GM21367 (cell line): ENCODE results near the gene GOT1.
A peak's percentile ranks its signal among the peaks of the same experiment; 100 is the strongest.

Experiments
- ATAC-seq: cut with Tn5 transposase; IDR thresholded peaks from one replicate; pipeline ENCODE4 v1.9.1; 2021; ENCODE audit not compliant: unreplicated experiment

GOT1 gene

DNA sequence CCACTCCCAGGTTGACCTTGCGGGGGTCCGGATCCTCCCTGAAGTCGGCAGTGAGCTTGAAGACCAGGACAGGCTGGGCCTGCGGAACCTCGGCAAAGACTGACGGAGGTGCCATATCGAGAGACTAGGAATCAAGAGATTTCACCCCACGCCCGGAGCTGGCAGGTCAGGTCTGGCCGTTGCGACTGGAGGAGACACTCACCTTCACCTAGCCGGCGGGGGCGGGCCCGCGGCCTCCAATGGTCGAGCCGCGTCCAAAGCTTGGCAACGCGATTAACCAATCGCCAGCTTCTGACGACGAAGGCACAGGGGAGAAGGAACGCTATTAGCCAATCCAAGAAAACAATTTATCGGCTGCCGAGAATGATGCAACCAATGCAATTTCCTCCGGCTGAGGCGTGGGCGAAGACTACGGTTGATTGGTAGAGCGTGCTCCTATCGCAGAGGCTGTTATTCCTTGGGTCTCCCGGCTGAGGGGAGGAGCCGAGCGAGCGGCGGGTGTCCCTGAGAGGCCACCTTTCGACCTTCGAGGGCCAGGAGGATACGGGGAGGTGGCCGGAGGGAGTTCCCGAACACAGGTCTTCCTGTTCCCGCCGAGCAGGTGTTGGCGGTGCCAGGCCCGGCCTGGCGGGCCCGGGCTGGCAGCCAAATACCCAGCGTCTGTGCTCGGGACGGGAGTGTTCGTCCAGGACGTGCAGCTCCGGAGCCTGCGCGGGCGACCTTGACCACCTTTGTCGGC, at the start of gene GOT1:
TSS of gene GOT1 (minus strand) at position 174 of the 739 bp plus-strand sequence. CDS start at position 115, 59 bp downstream.
- peak; percentile 97 for ATAC-seq

DNA sequence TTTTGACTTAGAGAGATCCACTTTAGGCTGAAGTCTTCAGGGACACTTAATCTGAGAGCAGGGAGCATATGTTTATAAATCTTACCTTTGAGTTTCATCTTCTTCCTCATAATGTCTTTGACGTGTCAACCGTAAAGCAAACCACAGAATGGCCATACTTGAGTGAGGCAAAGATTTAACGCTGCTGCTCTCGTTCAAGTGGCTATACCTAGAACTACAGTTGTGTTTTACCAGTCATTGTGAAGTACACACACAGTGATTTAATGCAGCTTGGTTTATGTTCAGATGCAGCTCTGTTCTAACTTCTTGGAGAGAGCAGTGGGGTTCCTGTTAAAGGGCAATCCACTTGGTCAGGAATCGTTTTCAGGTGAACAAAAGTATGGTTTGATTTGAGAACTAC, 39.9 kb upstream of the GOT1 start:
- no peak for ATAC-seq

DNA sequence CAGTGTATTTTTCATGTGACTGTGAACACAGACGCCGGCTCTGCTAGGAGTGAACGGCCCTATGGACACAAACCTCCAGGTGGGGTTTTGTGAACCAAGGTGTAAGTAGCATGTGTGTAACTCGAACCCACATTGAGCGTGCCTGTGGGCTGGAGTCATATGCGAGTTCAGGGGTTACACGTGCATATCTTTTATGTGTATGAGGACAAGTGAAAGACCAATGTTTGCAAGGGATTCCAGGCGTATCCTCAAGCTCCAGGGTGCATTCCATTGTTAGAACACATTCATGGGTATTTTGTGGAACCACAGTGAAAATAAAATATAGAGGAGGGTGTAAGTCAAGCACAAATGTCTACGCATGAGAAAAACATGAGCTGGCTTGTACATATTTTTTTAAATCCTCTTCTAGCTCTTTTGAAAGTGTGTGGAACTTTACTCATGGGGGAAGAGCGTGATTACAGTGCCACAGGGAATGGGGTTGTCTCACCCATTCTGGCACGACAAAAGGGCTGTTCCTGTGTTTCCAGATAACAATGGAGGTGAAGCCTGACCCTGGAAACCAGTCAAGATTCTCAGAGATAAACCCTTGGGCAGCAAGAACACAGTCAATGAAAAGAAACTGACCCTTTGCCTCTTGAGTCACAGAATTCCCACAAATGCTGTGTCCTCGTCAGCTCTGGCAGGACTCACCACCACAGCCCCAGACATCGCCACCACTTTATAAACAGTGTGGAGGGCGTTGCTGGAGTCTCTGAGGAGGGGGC, 37.0 kb upstream of the GOT1 start:
- ATAC-seq = no peak

DNA sequence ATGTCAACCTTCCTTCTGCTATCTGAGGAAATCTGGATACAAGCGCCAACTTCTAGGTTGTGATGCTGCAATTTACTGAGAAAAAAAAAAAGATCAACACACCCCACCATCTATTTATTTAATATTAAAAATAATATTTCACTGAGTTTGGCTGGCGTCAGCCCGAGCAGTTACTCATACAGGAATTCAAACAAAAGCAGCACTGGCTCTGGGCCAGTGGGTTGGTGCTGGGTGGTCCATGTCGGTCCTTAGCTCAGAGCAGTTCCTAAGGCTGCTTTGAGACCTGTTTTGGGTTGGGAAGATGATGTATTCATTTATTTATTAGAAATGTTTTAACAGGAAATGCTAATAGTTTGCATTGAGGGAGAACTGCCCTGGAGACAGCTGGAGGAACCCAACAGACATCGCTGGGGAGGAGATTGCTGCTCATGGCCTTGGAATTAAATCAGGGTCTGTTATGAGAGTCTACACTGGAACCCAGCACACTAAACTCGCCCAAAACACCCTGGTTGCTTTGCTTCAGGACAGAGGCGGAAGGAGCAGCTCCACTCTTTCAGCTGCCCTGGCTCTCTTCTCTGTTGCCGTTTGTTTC, 36.3 kb upstream of the GOT1 start:
- no peak for ATAC-seq

DNA sequence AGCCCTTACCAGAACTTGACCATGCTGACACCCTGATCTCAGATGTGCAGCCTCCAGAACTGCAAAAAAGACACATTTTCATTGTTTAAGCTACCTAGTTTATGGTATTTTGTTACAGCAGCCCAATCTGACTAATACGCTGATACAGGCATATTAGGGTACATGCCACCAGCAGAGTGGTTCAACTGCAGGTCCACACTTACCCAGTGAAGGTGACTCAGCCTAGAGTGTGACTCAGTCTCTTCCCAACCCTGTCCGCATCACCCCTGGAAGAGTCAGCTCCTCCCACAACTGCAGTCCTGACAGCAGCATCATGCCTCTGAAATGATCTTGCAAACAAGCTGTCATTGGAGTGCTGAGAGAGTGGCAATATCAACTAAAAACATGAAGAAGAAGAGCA, 30.8 kb upstream of the GOT1 start:
- no peak for ATAC-seq

DNA sequence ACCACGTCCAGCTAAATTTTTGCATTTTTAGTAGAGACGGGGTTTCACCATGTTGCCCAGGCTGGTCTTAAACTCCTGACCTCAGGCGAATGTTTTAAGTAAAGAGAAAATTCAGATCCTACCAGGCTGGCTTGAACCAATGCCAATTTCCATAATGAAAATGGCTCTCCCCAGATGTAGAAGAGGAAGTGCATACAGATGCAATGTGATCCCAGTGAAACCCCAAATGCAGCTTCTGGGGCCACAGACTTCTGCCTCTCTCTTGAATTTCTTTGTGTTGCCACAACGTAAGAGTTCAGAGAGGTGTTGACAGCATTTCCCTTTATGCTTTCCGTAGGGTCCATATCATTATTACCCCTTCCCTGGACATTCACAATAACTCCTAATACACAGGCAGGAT, 29.6 kb upstream of the GOT1 start:
- ATAC-seq = no peak

DNA sequence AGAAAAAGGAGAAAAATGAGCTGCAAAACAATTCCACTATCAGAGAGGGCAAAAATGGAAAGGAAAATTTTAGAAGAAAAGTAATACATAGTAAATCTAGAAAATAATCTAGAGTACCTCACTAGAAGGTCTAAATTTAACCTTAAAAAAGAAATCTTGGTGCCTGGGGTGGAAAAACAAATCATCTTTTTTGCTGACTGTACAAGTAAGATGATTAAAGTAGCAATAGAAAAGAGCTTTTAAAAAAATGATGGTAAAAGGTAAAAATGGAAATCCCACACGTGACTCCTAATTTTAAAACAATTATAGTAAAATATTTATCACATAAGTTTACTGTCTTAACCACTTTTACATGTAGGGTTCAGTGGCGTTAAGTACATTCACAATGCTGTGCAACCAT, 28.8 kb upstream of the GOT1 start:
- ATAC-seq = no peak

DNA sequence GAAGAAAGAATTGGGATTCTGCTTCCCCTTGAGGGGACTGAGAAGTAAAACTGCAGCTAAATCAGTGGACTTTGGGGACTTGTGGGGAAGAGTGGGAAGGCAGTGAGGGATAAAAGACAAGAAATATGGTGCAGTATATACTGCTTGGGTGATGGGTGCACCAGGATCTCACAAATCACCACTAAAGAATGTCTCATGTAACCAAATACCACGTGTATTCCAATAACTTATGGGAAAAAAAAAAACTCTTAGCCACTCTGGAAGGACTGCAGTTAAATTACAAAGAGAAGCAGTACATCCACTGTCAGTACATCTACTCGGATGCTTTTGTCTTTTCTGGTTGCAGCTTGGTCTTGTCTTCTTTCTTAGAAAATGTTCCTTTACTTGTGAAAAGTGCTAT, 27.4 kb upstream of the GOT1 start:
- ATAC-seq = no peak

DNA sequence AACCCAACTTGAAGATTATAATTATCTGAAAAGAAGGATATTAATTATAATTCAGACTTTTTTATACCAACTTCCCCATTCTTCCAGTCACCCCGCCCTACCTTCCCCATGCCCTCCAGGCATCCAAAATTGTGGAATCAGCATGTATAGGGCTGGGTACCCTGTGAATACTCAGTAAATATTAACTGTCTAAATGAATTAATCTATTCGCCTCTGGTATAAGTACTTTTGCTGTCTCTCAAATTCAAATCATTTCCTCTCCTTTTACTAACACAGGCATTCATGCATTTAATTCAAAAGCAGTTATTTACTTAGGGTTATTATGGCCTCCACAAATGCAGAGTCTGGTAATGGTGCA, 26.5 kb upstream of the GOT1 start:
- ATAC-seq = no peak

DNA sequence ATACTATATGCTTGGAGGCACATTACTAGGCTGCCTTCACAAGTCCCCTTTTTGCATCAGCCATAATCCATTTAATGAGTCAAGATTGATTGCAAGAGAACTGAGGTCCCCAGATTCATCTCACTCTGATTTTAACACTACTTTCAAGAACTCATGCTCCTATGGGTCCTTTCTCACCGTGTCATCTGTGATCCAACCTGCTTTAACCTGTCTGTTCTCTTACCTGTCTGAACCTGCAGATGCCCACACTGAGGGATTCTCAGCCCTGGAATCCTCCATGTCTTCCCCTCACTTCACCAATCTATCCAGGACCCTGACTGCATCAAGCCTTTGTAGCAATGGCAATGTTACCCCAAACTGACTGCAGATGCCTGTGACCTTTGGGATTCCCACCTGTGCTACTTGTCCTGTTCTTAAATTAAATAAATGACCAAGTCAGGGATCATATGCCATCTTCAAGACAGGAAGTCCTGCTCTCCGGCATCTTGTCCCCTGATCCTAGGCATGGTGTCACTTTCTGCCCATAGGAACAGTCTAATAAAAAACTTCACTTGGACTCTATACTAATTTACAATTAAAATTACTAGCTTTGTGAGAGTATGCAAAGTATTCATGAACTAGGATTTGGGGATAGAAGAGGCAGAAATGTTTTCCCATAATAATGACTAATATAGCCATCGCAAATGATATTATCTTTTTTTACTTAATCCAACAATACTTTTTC, 25.9 kb upstream of the GOT1 start:
- ATAC-seq = no peak

DNA sequence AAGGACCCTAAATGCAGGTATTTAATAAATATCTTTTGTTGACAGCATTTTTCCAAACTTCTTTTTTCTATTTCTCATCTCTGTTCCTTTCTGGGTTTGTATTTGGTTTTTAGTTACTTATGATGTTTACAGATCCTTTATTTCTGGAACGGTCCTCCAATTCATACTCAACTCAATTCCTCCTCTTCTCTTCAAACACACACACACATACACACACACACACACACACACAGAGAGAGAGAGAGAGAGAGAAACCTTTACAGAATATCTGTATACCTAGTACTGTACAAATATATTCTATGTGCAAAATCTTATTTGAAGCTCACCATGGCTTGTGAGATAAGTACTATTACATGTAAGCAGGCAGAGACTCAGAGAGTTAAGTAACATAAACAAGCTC, 21.6 kb upstream of the GOT1 start:
- no peak for ATAC-seq

DNA sequence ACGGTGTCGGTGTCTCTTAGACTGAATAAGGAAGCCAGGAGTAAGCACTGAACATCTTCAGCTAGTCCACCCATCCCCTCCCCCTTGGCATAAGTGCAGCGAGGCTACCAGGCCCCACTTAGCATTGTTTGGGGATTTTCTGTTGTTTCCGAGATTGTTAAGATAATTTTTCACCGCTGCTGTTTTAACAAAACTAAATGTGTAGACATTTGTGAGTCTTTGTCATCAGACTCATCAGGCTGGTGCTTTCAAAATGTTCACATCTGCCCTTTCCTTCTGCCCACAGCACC, 21.0 kb upstream of the GOT1 start:
- no peak for ATAC-seq

DNA sequence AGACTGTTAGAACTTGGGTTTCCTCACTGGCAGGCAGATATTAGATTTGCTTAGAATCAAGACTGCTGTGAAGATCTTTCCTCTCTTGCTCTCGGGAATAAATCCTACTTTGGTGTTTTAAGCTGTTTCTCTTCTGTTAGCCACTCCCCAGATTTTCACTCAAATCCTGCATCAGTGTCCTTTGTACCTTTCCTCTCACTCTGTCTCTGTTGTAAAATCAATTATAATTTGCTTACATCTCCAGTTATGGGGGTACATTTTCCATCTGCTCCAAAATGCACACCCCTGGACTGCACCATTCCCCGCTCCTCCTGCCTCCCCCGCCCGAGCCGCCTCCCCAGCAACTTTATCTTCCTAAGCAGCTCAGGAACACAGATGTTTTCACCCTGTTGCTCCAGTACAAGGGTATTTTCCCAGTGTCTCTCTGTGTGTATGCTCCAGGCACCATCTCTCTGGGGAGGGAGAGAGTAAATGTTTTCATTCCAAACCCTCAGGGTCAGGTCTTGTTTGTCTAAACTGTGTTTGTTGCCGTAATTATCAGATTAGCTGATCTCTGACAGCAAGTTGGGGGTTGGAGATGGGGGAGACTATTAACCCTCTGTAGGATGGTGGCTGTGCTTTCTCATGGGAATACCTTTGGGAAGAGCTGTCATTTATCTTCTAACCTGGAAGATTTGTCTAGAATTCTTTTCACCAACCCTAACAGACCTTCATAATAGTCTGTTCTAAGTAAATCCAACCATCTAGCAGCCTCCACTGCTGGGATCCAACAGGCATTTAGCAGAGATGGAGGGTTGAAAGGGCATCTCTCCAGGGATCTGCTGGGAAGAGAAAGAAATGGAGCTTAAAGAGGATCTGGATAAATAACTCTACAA, 20.4 kb upstream of the GOT1 start:
- ATAC-seq = no peak

DNA sequence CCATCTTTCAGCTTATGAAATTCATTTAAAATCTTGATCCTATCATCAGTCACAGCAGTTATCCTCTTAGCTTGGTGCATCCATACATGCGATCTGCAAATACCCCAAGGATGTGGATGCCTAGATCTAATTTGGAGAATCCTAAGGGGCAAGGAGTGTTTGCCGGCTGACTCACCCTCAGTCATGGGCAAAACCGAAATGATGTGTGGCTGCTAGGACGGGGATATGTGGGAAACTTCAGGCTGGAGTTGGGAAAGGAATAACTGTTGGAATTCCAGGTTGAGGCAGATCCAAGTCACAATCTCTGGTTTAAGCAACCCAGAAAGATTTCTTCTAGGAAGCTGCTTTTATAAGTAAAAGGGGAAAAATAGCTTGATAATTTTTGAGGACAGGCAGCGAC, 19.7 kb upstream of the GOT1 start:
- ATAC-seq = no peak

DNA sequence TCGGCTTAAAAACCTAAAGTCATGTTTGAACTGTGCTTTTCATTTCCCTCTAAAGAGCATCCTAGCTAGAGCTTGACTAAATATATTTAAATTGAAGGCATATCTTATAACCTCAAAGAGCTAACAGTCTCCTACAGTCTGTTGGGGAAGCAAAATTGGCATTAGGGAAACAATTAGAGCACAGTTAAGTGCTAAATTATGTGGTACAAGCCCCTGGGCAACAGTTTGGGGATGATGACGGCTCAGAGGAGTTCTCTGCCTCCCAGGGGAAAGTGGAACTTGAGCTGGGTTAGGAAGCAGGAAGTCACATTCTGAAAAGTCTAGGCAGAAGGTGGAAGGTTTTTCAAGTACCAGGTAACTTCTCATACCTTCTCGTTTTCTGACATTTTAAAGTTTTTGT, 18.6 kb upstream of the GOT1 start:
- ATAC-seq = no peak

DNA sequence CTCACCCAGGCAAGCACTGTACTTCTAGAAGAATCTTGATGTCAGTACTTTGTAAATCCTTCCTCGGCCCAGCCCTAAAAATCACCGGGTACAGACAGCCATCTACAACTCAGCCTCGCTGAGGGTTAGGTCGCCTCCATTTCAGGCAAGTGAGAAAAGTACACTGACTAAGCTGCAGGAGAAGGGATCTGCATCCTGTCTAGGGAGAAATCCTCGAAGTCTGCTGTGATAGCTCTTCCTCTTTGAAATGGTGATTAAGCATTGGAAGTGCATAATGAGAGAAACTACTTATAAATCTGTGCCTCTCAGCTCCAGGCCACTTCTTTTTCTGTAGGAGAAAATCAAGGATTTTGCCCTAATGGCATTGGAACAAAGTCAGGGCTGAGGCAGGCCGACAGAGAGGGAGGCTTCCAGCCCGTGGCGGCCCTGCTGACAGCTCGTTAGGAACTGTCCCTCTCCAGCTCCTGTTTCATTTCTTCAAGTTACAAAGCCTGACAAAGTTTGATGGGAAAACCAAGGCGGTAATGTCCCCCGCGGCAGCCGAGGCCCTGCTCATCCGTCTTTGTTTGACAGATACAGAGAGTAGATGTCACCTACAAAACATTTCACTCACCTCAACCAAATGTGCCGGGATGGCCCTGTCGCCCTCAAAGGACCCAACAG, 14.1 kb upstream of the GOT1 start:
- ATAC-seq = no peak

DNA sequence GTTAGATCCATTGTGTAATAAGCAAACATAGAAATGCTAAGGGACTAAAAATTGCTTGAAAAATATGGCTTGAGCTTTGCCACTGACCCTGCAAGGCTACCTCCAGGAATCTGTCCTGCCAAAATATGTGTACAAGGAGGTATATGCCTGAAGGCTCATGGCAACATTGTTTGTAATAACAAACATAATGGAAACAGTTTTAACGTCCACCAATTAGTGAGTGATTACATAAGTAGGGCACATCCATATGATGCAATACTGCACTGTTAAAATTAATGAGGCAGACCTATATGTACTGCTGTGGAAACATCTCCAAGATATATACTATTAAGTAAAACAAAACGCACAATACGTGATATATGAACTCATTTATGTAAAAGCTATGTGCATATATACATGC, 13.1 kb upstream of the GOT1 start:
- ATAC-seq = no peak

DNA sequence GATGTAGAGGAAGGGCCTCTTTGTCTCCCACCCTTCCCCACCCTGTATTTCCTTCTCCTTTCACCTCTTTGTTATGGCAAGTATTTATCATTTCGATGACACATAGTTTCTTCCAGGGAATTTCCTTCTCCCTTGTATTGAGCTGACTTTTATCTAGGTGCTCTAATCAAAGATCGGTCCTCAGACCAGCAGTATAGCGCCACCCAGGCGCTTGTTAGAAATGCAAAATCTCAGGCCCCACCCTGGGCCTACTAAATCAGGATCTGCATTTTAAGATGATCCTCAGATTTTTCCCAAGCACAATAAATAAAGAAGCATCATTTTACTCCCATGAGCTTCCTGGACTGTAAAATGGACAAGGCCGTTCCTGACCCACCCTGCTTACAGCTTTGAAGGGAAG, 12.0 kb upstream of the GOT1 start:
- ATAC-seq = no peak

DNA sequence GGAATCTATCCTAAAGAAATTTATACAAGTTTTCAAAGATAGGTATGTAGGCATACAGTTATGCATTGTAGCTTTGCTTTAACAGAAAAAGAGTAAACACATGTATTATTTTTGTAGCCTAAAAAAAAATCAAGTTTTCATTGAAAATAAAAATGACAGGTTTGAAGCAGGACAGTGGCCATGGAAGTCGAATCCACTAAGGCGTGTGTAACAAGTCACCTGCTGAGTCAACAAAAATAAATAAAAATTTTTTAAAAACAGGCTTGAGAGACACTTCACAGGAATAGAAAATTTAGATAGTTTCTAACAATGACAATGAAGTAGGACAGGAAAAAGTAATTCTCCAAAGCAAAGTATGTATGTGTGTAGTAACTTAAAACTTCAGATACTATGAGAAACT, 8.5 kb upstream of the GOT1 start:
- no peak for ATAC-seq

DNA sequence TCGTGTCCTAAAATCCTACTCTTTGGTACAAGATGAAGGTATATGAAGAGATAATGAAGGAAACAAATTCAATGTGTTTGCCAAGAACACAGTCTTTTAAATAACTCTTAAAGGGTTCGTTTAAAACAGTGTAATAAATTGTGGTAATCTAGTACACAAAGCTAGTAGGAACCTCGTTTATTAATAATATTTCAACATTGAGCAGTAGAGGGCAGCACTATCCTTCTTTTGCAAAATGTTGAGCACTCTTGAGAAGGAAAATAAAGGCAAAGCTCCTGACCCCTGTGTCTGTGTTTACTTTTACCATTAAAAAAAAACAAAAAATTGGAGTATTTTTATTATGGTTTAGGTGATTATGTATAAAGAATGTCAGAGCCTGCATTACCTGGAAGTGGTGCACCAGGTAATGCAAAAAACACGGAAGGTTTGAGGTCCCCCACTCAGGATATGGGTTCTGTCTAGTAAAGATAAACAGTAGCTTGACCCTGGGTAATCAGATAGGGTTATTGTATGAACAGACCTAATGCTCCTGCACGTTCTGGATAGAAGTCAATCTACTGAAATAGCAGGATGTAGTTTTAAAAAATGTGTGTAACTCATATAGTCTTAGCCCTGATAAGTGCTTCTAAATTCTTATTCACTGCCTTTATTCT, 5.7 kb upstream of the GOT1 start:
- peak; percentile 51 for ATAC-seq
